ENCODE measurements around the gene ELK1.

ELK1 gene

DNA sequence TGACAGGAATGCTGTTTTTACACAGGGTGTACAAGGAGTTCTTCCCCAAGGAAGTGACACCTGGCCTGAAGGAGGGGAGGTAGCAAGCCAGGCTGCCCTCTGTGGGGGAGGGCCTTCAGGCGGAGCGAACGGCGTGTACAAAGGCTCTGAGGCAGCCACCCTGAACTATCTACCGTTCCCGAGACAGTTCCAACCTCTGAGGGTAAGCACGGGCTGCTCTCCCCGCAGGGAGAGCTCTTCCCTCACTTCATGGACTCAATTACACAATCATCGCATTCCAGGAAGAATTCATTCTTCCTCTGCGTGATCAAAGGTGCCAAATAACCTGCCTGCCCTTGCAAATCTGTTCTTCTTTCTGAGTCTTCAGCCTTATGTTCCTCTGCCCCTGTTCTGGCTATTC is 4.8 kb downstream of the ELK1 start:
- DNase-seq = no peak

GRCh38 chrX:47644557-47645091 is 5.7 kb downstream of the ELK1 start:
- DNase-seq = peak in 11 of 56 donors; percentile 0 to 44 (median 3)

GRCh38 chrX:47643926-47644325 is 6.4 kb downstream of the ELK1 start:
- no peak for DNase-seq

DNA sequence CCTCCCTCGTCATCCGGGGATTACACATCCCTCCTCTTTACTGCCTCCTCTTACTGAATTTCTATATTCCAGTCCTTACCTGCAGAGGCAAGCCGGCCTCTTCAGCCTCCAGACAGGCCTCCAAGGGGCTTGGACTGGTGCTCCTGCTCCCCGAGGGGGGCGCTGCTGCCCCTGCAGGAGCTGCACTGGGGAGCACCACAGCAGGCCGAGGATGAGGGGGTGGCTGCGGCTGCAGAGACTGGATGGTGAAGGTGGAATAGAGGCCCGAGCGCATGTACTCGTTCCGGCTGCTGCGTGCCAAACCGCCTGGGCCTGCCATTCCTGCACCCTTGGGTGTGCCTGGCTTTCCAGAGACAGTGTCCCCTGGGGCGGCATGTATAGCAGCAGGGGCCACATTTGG is 11.5 kb downstream of the ELK1 start:
- no peak for DNase-seq

DNA sequence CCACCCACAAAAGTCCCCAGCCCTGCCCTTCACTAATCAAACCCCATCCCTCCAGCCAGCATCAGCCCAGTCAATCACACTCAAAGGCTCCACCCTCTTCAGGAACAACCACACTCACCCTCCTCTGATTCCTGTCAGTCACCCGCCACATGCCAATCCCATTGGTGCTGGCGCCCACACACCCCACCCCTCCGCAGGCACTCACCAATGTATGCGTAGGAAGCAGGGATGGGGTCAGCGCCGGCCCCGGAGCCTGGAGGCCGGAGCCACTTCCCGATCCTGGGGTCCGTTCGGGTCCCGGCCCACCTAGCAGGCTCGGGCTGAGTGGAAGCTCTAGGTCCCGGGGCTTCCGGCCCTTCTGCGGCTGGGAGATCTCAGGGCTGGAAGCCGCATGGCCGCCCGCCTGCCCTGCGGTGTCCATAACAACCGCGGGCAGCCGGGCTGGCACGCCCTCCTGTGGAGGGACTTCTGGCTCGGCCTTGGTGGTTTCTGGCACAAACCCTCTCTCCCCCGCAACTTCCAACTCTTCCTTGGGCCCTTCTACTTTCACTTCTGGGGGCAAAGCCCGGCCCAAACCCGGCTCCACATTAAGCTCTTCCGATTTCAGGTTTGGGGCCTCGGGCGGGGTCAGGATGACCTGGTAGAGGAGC is 12.7 kb downstream of the ELK1 start:
- peak in 34 of 56 donors; percentile 2 to 63 (median 16) for DNase-seq

GRCh38 chrX:47634871-47635575 is 15.3 kb downstream of the ELK1 start:
- no peak for DNase-seq

DNA sequence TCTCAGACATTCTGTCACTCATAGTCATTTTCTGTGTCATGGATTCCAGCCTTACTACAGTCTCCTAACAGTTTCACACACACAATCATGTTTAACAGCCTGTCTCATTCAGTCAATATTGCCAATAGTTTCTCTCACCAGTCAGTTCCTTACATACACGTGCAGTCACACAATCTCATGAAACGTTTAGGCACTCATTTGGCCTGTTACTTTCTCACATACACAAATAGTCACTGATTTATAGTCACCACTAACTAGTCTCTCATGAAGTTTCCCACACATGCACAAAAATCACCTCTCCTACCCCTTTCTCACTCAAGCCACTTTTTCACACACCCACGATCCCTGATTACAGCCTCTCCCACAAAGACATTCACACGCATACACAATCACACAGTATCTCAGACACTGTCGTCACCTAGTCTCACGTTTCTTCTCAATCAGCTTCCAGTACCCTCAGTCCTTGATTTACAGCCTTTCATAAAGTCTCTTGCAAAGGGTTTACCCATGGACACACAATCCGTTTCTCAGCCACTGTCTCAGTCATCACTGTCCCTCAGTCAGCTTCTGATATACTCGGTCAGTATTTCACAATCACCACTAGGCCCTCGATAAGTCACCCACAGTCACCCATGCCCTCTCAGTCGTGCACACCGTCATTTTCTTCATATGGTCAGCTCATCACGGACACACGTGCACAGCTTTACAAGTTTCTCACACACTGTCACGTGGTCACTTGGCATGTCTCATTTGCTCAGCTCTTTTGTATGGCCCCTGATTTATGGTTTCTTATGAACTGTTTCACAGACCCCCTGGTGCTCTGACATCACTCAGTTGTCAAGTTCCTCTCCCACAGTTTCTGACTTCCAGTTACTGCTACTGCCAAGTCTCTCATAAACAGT is 16.4 kb downstream of the ELK1 start:
- no peak for DNase-seq

- no peak for DNase-seq
Measured at GRCh38 chrX:47632666-47633065, 17.7 kb downstream of the ELK1 start.

DNA sequence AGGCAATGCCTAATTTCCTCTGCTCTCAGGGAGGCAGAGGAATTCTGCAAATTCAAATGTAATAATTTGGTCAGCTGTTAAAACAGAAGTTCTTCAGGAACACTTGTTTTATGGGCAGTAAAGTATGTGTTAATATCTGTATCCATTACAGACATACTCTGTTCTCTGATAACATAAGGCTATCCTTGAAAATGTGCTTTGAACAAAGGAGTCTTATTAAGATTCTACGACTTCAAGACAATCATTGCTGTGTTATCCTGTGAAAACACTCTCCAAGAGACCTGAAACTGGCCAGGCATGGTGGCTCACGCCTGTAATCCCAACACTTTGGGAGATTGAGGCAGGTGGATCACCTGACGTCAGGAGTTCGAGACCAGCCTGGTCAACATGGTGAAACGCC is 18.7 kb downstream of the ELK1 start:
- no peak for DNase-seq

GRCh38 chrX:47629419-47630200 is 20.8 kb downstream of the ELK1 start, which contains the start of gene CFP:
Gene CFP (minus strand): TSS chrX:47629930. CDS start chrX:47629844, 86 bp downstream.
- no peak for DNase-seq

DNA sequence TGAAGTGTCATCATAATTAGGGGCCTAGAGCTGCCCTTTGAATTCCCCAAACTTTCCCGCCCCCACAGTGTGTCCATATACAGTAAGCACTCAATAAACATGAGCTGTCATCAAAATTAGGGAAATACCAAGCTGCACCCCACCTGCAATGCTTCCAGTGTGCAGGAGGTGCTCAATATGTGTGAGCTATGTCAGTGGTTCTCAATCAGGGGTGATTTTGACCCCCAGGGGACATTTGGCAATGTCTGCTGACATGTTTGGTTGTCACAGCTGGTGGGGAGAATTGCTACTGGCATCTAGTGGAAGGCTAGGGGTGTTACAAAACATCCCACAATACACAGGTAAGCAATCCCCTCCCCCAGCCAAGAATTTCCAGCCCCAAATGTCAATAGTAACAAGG is 21.4 kb downstream of the ELK1 start:
- DNase-seq = no peak

DNA sequence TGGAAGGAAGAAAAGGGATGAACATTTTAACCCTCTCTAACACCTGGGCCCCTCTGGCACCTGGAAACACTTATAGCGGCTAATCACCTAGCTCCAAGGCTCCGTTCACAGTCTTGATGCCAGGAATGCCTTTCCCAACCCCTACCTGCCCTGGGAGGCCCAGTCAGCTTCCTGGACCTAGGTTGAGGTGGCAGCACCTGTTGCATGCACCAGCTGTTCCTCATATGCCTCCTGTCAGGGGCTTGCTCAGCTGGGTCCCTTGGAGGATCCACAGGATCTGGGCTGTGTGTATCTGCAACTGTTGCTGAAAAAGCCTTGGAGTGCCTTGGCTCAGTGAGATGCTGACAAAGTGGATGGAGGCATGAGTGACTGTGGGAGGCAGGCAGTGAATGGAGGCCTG is 25.0 kb downstream of the ELK1 start:
- DNase-seq = no peak

GRCh38 chrX:47623540-47624027 is 26.8 kb downstream of the ELK1 start:
- peak in 40 of 56 donors; percentile 2 to 78 (median 31) for DNase-seq

GRCh38 chrX:47621851-47622250 is 28.5 kb downstream of the ELK1 start:
- DNase-seq = no peak

DNA sequence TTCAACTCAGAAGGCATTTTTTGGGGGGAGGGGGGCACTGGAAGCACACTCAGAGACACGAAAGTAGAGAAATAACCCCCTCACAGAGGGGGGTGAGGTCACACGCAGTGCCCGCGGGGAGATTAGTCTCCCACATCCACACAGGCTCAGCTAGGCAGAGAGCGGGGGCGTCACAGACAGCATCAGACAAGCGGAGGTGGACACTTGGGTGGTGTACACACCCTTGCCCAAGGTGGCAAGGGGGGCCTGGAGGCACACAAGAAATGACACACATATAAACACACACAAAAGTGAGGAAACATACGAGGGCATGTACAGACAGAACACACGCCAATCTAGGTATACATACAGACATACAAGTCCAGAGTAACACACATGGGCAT is 30.1 kb downstream of the ELK1 start:
- DNase-seq = peak in 16 of 56 donors; percentile 1 to 51 (median 17)

GRCh38 chrX:47619486-47620302 is 30.7 kb downstream of the ELK1 start, which contains the start of gene SYN1:
Gene SYN1 (minus strand): TSS chrX:47619857. CDS start chrX:47619728, 129 bp downstream.
- peak in 53 of 56 donors; percentile 4 to 84 (median 51) for DNase-seq

GRCh38 chrX:47618923-47619485 is 31.4 kb downstream of the ELK1 start:
- DNase-seq = no peak

- DNase-seq = no peak
Measured at GRCh38 chrX:47614618-47615017, 35.7 kb downstream of the ELK1 start.

- peak in 16 of 56 donors; percentile 1 to 56 (median 14) for DNase-seq
Measured at GRCh38 chrX:47613082-47613481, 37.3 kb downstream of the ELK1 start.
